Measurements from ENCODE around the gene CACNA1I. TPM values are rescaled to one million over a fixed set of nuclear protein-coding genes. Genes with fewer than 3 reads are reported as not detected.

The CACNA1I gene
- total and polyA plus RNA-seq, 2 experiments from 2014 or later: 0.42 to 2.4 TPM

GRCh38 chr22:39703091-39703490 lies 132.5 kb downstream of the CACNA1I start:
- no peak for ATAC-seq
- Histone ChIP-seq H3K4me3 (no peak overlapping the region), H3K79me2 (replicated peaks; ENCODE audit: insufficient read depth) (no peaks in the 10 kb centered on the region), H2AFZ (no peak overlapping the region), H4K20me1 (replicated peaks; ENCODE audit: insufficient read depth) (no peaks in the 10 kb centered on the region), H3K27ac (ENCODE audit: low read depth) (no peak overlapping the region), H3K36me3 (ENCODE audit: insufficient read depth) (no peaks in the 10 kb centered on the region), H3F3A (replicated peaks; ENCODE audit: low read depth) (no peaks in the 10 kb centered on the region), H3K9me2 (ENCODE audit: insufficient read depth) (no peaks in the 10 kb centered on the region), H3K4me2 (no peak overlapping the region), H3K4me1 (ENCODE audit: insufficient read depth) (no peaks in the 10 kb centered on the region), H3K27me3 (ENCODE audit: insufficient read depth) (no peaks in the 10 kb centered on the region)
- Mint-ChIP-seq H3K27me3 (ENCODE audit: insufficient read depth, low read depth, poor library complexity) (peaks cover 8% of the 10 kb centered on the region), H3K9me3 (no peaks in the 10 kb centered on the region), H3K36me3 (ENCODE audit: low read depth) (no peaks in the 10 kb centered on the region), H3K4me3 (no peak overlapping the region), H3K4me1 (peaks cover 12% of the 10 kb centered on the region; the same call in 2 of the 3 replicates), H3K27ac (no peak overlapping the region)
- TF ChIP-seq ZNF462 (CRISPR knock-in tag; IDR thresholded peaks at IDR 0.05) (no peak), ETS1 (IDR thresholded peaks at IDR 0.05) (no peak), ZNF331 (CRISPR knock-in tag; IDR thresholded peaks at IDR 0.05; ENCODE audit: low read depth) (no peak), ZNF114 (CRISPR knock-in tag; IDR thresholded peaks at IDR 0.05) (no peak), STAT1 (IDR thresholded peaks at IDR 0.05; ENCODE audit: unreplicated experiment) (no peak), JUNB (IDR thresholded peaks at IDR 0.05; ENCODE audit: unreplicated experiment) (no peak), CTCF (conservative IDR thresholded peaks at IDR 0.05; ENCODE audit: low read depth in 2 of 2) (no peak), CREB1 (CRISPR knock-in tag; IDR thresholded peaks at IDR 0.05; ENCODE audit: low read depth) (no peak), EZH2 (IDR thresholded peaks at IDR 0.05; ENCODE audit: low read depth, unreplicated experiment) (no peak), REST (IDR thresholded peaks at IDR 0.05; ENCODE audit: unreplicated experiment) (no peak), POLR2AphosphoS5 (IDR thresholded peaks at IDR 0.05; ENCODE audit: low read depth) (no peak), NANOG (IDR thresholded peaks at IDR 0.05; ENCODE audit: borderline replicate concordance) (no peak), EZH2phosphoT487 (IDR thresholded peaks at IDR 0.05; ENCODE audit: unreplicated experiment) (no peak)
- no peak for DNase-seq (ENCODE audit: low spot score)

Measured in GM23338 (cell line).